ENCODE results near the gene DPY30. TPM values are rescaled to one million over a fixed set of nuclear protein-coding genes. Genes with fewer than 3 reads are reported as not detected.
"Not testable (repeated sequence)": the region's sequence is repeated elsewhere in the genome, so short reads cannot be mapped to it uniquely, and the experiment has no call there.

DPY30 gene
- 25.9 TPM for total RNA-seq

GRCh38 chr2:32039447-32040219 is at the start of gene DPY30:
Gene DPY30 (minus strand): TSS chr2:32039805. CDS start chr2:32039456, 349 bp downstream.
- DNase-seq (ENCODE audit: low spot score), result peak; percentile 94

GRCh38 chr2:32074134-32074506 is 34.5 kb upstream of the DPY30 start:
- ATAC-seq, result peak; percentile 81
- DNase-seq (ENCODE audit: low spot score), result no peak

More at GRCh38 chr2:32039447-32040219, at the start of gene DPY30:
- peak; percentile 98 for ATAC-seq

- DNase-seq (ENCODE audit: low spot score), result no peak
Measured at GRCh38 chr2:32067549-32067948, 27.9 kb upstream of the DPY30 start.

GRCh38 chr2:32064713-32065112 is 25.1 kb upstream of the DPY30 start:
- ATAC-seq, result no peak
- DNase-seq (ENCODE audit: low spot score), result no peak

More at GRCh38 chr2:32067549-32067948, 27.9 kb upstream of the DPY30 start:
- no peak for ATAC-seq

- DNase-seq (ENCODE audit: low spot score) (no peak), ATAC-seq (peak; percentile 21)
Measured at GRCh38 chr2:32064021-32064601, 24.5 kb upstream of the DPY30 start.

GRCh38 chr2:32063310-32064020 is 23.9 kb upstream of the DPY30 start, which contains the start of gene SPAST:
Gene SPAST (plus strand): TSS chr2:32063556. CDS start chr2:32063832, 276 bp downstream.
- ATAC-seq, result peak; percentile 93
- DNase-seq (ENCODE audit: low spot score), result peak; percentile 98

- peak; percentile 1 for ATAC-seq
- DNase-seq (ENCODE audit: low spot score), result peak; percentile 53
Measured at GRCh38 chr2:32061973-32062861, 22.6 kb upstream of the DPY30 start.

GRCh38 chr2:32061430-32061829 is 21.8 kb upstream of the DPY30 start:
- DNase-seq (ENCODE audit: low spot score), result no peak
- no peak for ATAC-seq

- DNase-seq (ENCODE audit: low spot score) (no peak), ATAC-seq (no peak)
Measured at GRCh38 chr2:32060266-32060665, 20.7 kb upstream of the DPY30 start.

- DNase-seq (ENCODE audit: low spot score), result no peak
Measured at GRCh38 chr2:32058130-32058529, 18.5 kb upstream of the DPY30 start.

GRCh38 chr2:32054583-32054982 is 15.0 kb upstream of the DPY30 start:
- ATAC-seq; DNase-seq (ENCODE audit: low spot score): not testable (repeated sequence)

More at GRCh38 chr2:32058130-32058529, 18.5 kb upstream of the DPY30 start:
- no peak for ATAC-seq

- ATAC-seq (no peak), DNase-seq (ENCODE audit: low spot score) (no peak)
Measured at GRCh38 chr2:32051836-32052439, 12.3 kb upstream of the DPY30 start.

- ATAC-seq, result no peak
- DNase-seq (ENCODE audit: low spot score), result no peak
Measured at GRCh38 chr2:32043561-32043960, 4.0 kb upstream of the DPY30 start.

- ATAC-seq; DNase-seq (ENCODE audit: low spot score): not testable (repeated sequence)
Measured at GRCh38 chr2:32034198-32034887, 5.3 kb downstream of the DPY30 start.

GRCh38 chr2:32018789-32019482 is 20.7 kb downstream of the DPY30 start:
- not testable (repeated sequence) for DNase-seq (ENCODE audit: low spot score); ATAC-seq

- ATAC-seq, result no peak
- no peak for DNase-seq (ENCODE audit: low spot score)
Measured at GRCh38 chr2:32012872-32013271, 26.7 kb downstream of the DPY30 start.

GRCh38 chr2:32011485-32011960 is 28.1 kb downstream of the DPY30 start:
- DNase-seq (ENCODE audit: low spot score) (no peak), ATAC-seq (no peak)

GRCh38 chr2:32010670-32011484 is 28.7 kb downstream of the DPY30 start, which contains the start of gene MEMO1:
Gene MEMO1 (minus strand): TSS chr2:32011008. CDS start chr2:32010247, 761 bp downstream.
- peak; percentile 95 for DNase-seq (ENCODE audit: low spot score)
- peak; percentile 75 for ATAC-seq

Data from left lobe of liver (tissue), 2 donors.